Measurements from ENCODE around the gene ZNF609.

Gene ZNF609

GRCh38 chr15:64560501-64560900 is 100.1 kb downstream of the ZNF609 start:
- TF ChIP-seq PATZ1 (CRISPR knock-in tag; IDR thresholded peaks at IDR 0.05; ENCODE audit: borderline replicate concordance) = no peak
- TF ChIP-seq ESRRG (CRISPR knock-in tag; IDR thresholded peaks at IDR 0.05) = no peak
- no peak for TF ChIP-seq ZNF8 (CRISPR knock-in tag; IDR thresholded peaks at IDR 0.05)
- TF ChIP-seq TSHZ2 (CRISPR knock-in tag; IDR thresholded peaks at IDR 0.05) = no peak
- no peak for TF ChIP-seq TCF4 (CRISPR knock-in tag; IDR thresholded peaks at IDR 0.05; ENCODE audit: borderline replicate concordance)
- TF ChIP-seq CSRNP3 (CRISPR knock-in tag; IDR thresholded peaks at IDR 0.05) = no peak
- TF ChIP-seq POU6F1 (CRISPR knock-in tag; IDR thresholded peaks at IDR 0.05; ENCODE audit: borderline replicate concordance, low read depth) = no peak
- no peak for TF ChIP-seq ISL1 (CRISPR knock-in tag; IDR thresholded peaks at IDR 0.05)
- no peak for TF ChIP-seq ZC3H10 (CRISPR knock-in tag; IDR thresholded peaks at IDR 0.05)
- no peak for TF ChIP-seq OSR1 (CRISPR knock-in tag; IDR thresholded peaks at IDR 0.05)
- no peak for TF ChIP-seq BACH2 (CRISPR knock-in tag; IDR thresholded peaks at IDR 0.05; ENCODE audit: borderline replicate concordance)
- no peak for TF ChIP-seq PPARA (CRISPR knock-in tag; IDR thresholded peaks at IDR 0.05; ENCODE audit: borderline replicate concordance)
- no peak for TF ChIP-seq ARNTL (CRISPR knock-in tag; IDR thresholded peaks at IDR 0.05; ENCODE audit: borderline replicate concordance, low read depth)
- no peak for TF ChIP-seq ZFP3 (CRISPR knock-in tag; IDR thresholded peaks at IDR 0.05)
- no peak for TF ChIP-seq TOX (CRISPR knock-in tag; IDR thresholded peaks at IDR 0.05; ENCODE audit: borderline replicate concordance)
- TF ChIP-seq ZNF565 (CRISPR knock-in tag; conservative IDR thresholded peaks at IDR 0.05; ENCODE audit: low read depth) = no peak
- no peak for TF ChIP-seq RARB (CRISPR knock-in tag; IDR thresholded peaks at IDR 0.05)
- TF ChIP-seq CSDC2 (CRISPR knock-in tag; IDR thresholded peaks at IDR 0.05) = no peak
- ATAC-seq = no peak

GRCh38 chr15:64560998-64561397 is 100.6 kb downstream of the ZNF609 start:
- ATAC-seq = no peak
- TF ChIP-seq CSDC2 (CRISPR knock-in tag; IDR thresholded peaks at IDR 0.05) (no peak), BACH2 (CRISPR knock-in tag; IDR thresholded peaks at IDR 0.05; ENCODE audit: borderline replicate concordance) (no peak), PATZ1 (CRISPR knock-in tag; IDR thresholded peaks at IDR 0.05; ENCODE audit: borderline replicate concordance) (no peak), OSR1 (CRISPR knock-in tag; IDR thresholded peaks at IDR 0.05) (no peak), ESRRG (CRISPR knock-in tag; IDR thresholded peaks at IDR 0.05) (no peak), ISL1 (CRISPR knock-in tag; IDR thresholded peaks at IDR 0.05) (no peak), ZNF70 (CRISPR knock-in tag; IDR thresholded peaks at IDR 0.05) (no peak), GLIS3 (CRISPR knock-in tag; IDR thresholded peaks at IDR 0.05) (no peak), ZC3H10 (CRISPR knock-in tag; IDR thresholded peaks at IDR 0.05) (no peak), PPARA (CRISPR knock-in tag; IDR thresholded peaks at IDR 0.05; ENCODE audit: borderline replicate concordance) (no peak), TOX (CRISPR knock-in tag; IDR thresholded peaks at IDR 0.05; ENCODE audit: borderline replicate concordance) (no peak), RARB (CRISPR knock-in tag; IDR thresholded peaks at IDR 0.05) (no peak), ZNF8 (CRISPR knock-in tag; IDR thresholded peaks at IDR 0.05) (no peak), ZFP30 (CRISPR knock-in tag; IDR thresholded peaks at IDR 0.05) (no peak), CREB5 (CRISPR knock-in tag; IDR thresholded peaks at IDR 0.05; ENCODE audit: low read depth) (no peak), SNAI2 (CRISPR knock-in tag; IDR thresholded peaks at IDR 0.05) (no peak), TSHZ2 (CRISPR knock-in tag; IDR thresholded peaks at IDR 0.05) (no peak), ARNTL (CRISPR knock-in tag; IDR thresholded peaks at IDR 0.05; ENCODE audit: borderline replicate concordance, low read depth) (no peak)

Measured in SK-N-SH treated with all-trans-retinoic acid at 6 μM for 48 hours (cell line).